GM12878 (cell line): ENCODE measurements around the gene ETF1. TPM values are rescaled to one million over a fixed set of nuclear protein-coding genes. Genes with fewer than 3 reads are reported as not detected.

Source experiments
- ATAC-seq: fragments of 200-7000 bp; cut with Tn5 transposase; 3 replicates; pipeline ENCODE4 v1.9.1; 2020; ENCODE audit warnings: mild to moderate bottlenecking, moderate library complexity
- BruUV-seq: library from RNA; stranded (reverse); fragments of 400-500 nt; replicated peaks from 2 replicates; lab custom pipeline; 2021; lab: Mats Ljungman, UMichigan
- CTCF ChIA-PET: fragments of 300-600 bp; sonication (Branson Sonifier 250); formaldehyde crosslinking; extraction: SDS; loops from one replicate; lab custom pipeline; 2021; ENCODE audit warnings: inconsistent platforms; lab: Yijun Ruan, JAX
- POLR2A ChIA-PET: fragments of 350-600 bp; formaldehyde crosslinking; extraction: SDS; loops from one replicate; lab custom pipeline; 2021; ENCODE audit warnings: inconsistent platforms; lab: Charles Lee
- RAD21 ChIA-PET: fragments of 300-600 bp; sonication (Branson Sonifier 250); formaldehyde crosslinking; loops from one replicate; lab custom pipeline; 2023; ENCODE audit warnings: antibody characterized with exemption; ENCODE audit not compliant: unreplicated experiment; lab: Charles Lee
- SMC1A ChIA-PET: fragments of 300-600 bp; sonication (Branson Sonifier 250); formaldehyde crosslinking; loops from one replicate; lab custom pipeline; 2023; ENCODE audit not compliant: unreplicated experiment, uncharacterized antibody; lab: Charles Lee
- DNase-seq: peaks from one replicate; pipeline ENCODE4 v3.0.0-alpha.2; 2011; ENCODE audit warnings: low read depth, low spot score
- FAIRE-seq: peaks from 3 replicates; lab custom pipeline; 2011; peaks lifted over from hg19 to GRCh38; lab: Jason Lieb, UNC
- H2AFZ ChIP-seq: 2 replicates; pipeline ENCODE4 v1.6.0; 2011; ENCODE audit warnings: low read depth, low read length, control low read depth; ENCODE audit not compliant: control insufficient read depth
- H3K27ac ChIP-seq: 2 replicates; pipeline ENCODE4 v1.5.1; 2011; ENCODE audit warnings: control low read depth; ENCODE audit not compliant: control insufficient read depth, insufficient read depth
- H3K27me3 ChIP-seq, 2 experiments: replicated peaks in 1 of 2; 2 replicates each; pipeline versions ENCODE4 v1.6.0 to v1.6.1; 2011; ENCODE audit warnings: low read length in 1 of 2; ENCODE audit not compliant: control insufficient read depth in 2 of 2, insufficient read depth in 2 of 2
- H3K36me3 ChIP-seq, 2 experiments: 2 replicates each; pipeline ENCODE4 v1.5.1; 2011; ENCODE audit warnings: low read length in 1 of 2; ENCODE audit not compliant: control insufficient read depth in 2 of 2, insufficient read depth in 2 of 2
- H3K4me1 ChIP-seq: 2 replicates; pipeline ENCODE4 v1.6.1; 2011; ENCODE audit warnings: mild to moderate bottlenecking, low read length, moderate library complexity, mixed read lengths; ENCODE audit not compliant: control insufficient read depth, insufficient read depth
- H3K4me2 ChIP-seq: 2 replicates; pipeline ENCODE4 v1.6.0; 2011; ENCODE audit warnings: control low read depth; ENCODE audit not compliant: control insufficient read depth, insufficient read depth
- H3K4me3 ChIP-seq: fragments of 200-600 bp; sonication (generic); 2 replicates; pipeline ENCODE4 v1.5.1; 2016
- H3K79me2 ChIP-seq: 2 replicates; pipeline ENCODE4 v1.6.0; 2011; ENCODE audit warnings: low read length; ENCODE audit not compliant: control insufficient read depth, insufficient read depth
- H3K9ac ChIP-seq: 2 replicates; pipeline ENCODE4 v1.8.0; 2011; ENCODE audit warnings: low read length, control low read depth, mixed read lengths; ENCODE audit not compliant: control insufficient read depth, insufficient read depth
- H3K9me3 ChIP-seq: replicated peaks from 3 replicates; pipeline ENCODE4 v1.5.1; 2011; ENCODE audit warnings: mild to moderate bottlenecking, low read length; ENCODE audit not compliant: control insufficient read depth, insufficient read depth
- H4K20me1 ChIP-seq: 2 replicates; pipeline ENCODE4 v1.6.0; 2011; ENCODE audit not compliant: control insufficient read depth, insufficient read depth
- BRCA1 ChIP-seq: IDR thresholded peaks from 2 replicates; pipeline ENCODE4 v1.6.1; 2011; ENCODE audit warnings: low read depth, low read length, improper control_type of control experiment
- CEBPB ChIP-seq, 2 experiments: fragments of 150-350 bp in 1 of 2; IDR thresholded peaks; 2 replicates each; pipeline ENCODE4 v1.6.1; 2012 to 2014; ENCODE audit warnings: low read depth in 2 of 2, low read length in 2 of 2, borderline replicate concordance in 1 of 2, inconsistent platforms in 1 of 2
- IRF4 ChIP-seq: IDR thresholded peaks from 2 replicates; pipeline ENCODE4 v1.6.1; 2011; ENCODE audit warnings: low read depth, low read length
- JUND ChIP-seq: IDR thresholded peaks from 2 replicates; pipeline ENCODE4 v1.6.1; 2012; ENCODE audit warnings: low read depth, mild to moderate bottlenecking, low read length, improper control_type of control experiment, moderate library complexity
- MYB ChIP-seq: fragments of 150-350 bp; IDR thresholded peaks from 2 replicates; pipeline ENCODE4 v1.6.1; 2014; ENCODE audit warnings: mild to moderate bottlenecking, low read depth, low read length, borderline replicate concordance
- POLR2A ChIP-seq: IDR thresholded peaks from 2 replicates; pipeline ENCODE4 v1.6.1; 2011; ENCODE audit warnings: low read depth, mild to moderate bottlenecking, low read length
- SMARCA5 ChIP-seq: fragments of 450-650 bp; IDR thresholded peaks from 2 replicates; pipeline ENCODE4 v1.6.1; 2017; ENCODE audit warnings: mild to moderate bottlenecking
- SP1 ChIP-seq: IDR thresholded peaks from one replicate; pipeline ENCODE4 v1.6.1; 2011; ENCODE audit warnings: low read depth, low read length
- SPI1 ChIP-seq: IDR thresholded peaks from 2 replicates; pipeline ENCODE4 v1.6.1; 2011; ENCODE audit warnings: low read depth, mild to moderate bottlenecking, low read length, moderate library complexity, borderline replicate concordance; ENCODE audit not compliant: insufficient read depth
- WGBS: methylation state at CpG from one replicate; pipeline ENCODE4 v1.1.6; 2016; ENCODE audit warnings: low lambda C conversion rate; ENCODE audit not compliant: insufficient replicate concordance, insufficient coverage; ENCODE audit errors: missing lambda C conversion rate; 5-methylcytosine and 5-hydroxymethylcytosine counted together
- in situ Hi-C: fragments of 300-500 bp; cut with MboI; formaldehyde crosslinking; loops from 9 replicates; pipeline ENCODE4 v1.14.3; 2018; ENCODE audit warnings: mixed read lengths
- intact Hi-C: fragments of 100-400 bp; cut with micrococcal nuclease; formaldehyde crosslinking; loops from one replicate; pipeline ENCODE4 v1.14.2; 2022; ENCODE audit not compliant: unreplicated experiment
- polyA plus RNA-seq, 11 experiments: library from polyadenylated mRNA; depleted of rRNA in 4 of 11; unstranded in 6 of 11; stranded (reverse) in 5 of 11; fragments of >200 nt; fragmentation: Nextera tagmentation in 4 of 11; fragmentation: Illumina TruSeq in 1 of 11; extraction: Ambion mirVana in 4 of 11; extraction: Trizol in 1 of 11; gene quantifications; 1 replicate in 1 of 11; 2 replicates in 10 of 11; pipeline versions ENCODE4 v1.2.1 to v1.2.3, GENCODE V29; 2011 to 2016; ENCODE audit warnings: inconsistent platforms in 2 of 11, missing spikeins in 2 of 11, low read depth in 1 of 11
- total RNA-seq, 4 experiments: library from RNA; depleted of rRNA in 3 of 4; stranded (reverse); fragments of >200 nt in 3 of 4; fragmentation: Illumina TruSeq in 1 of 4; extraction: Trizol in 1 of 4; gene quantifications; 2 replicates each; pipeline versions ENCODE4 v1.2.1 to v1.2.3, GENCODE V29; 2013 to 2021
- TF ChIP-seq, protein P1 (sequence below): fragments of 450-650 bp; IDR thresholded peaks from 2 replicates; pipeline ENCODE4 v1.6.1; 2018; ENCODE audit warnings: mild to moderate bottlenecking, low read depth, moderate library complexity; ENCODE audit not compliant: partially characterized antibody
- TF ChIP-seq, protein P2 (sequence below): fragments of 450-650 bp; IDR thresholded peaks from 2 replicates; pipeline ENCODE4 v1.6.1; 2016; ENCODE audit warnings: mild to moderate bottlenecking, moderate library complexity, borderline replicate concordance
- TF ChIP-seq, protein P3 (sequence below): fragments of 450-650 bp; IDR thresholded peaks from 2 replicates; pipeline ENCODE4 v1.6.1; 2016; ENCODE audit warnings: mild to moderate bottlenecking
- TF ChIP-seq, protein P4 (sequence below): IDR thresholded peaks from 2 replicates; pipeline ENCODE4 v1.6.1; 2011; ENCODE audit warnings: mild to moderate bottlenecking, low read depth, low read length, moderate library complexity; ENCODE audit not compliant: insufficient replicate concordance

ETF1 gene
- total and polyA plus RNA-seq, 10 of the 15 experiments (the other 5 are each of a cell fraction or from before 2014, with no cell fraction given): 29.8 to 145 (median 108) TPM

DNA sequence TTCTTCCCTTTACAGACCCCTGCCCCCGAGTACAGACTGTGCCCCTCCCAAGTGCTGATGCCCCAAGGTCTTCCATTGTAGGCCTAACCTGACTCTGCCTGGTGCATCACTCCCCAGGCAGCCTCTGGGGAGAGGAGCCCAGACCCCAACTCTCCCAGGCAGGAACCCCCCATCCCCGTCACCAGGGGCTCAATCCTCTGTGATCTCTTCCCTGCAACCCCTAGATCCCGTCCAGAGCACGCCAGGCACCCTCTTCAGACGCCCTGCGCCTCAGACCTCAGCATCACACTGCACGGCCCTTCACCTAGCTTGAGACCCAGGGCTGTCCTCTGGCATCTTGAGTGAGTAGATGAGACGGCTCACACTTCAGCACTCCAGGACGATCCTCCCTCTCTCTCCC, 84.2 kb downstream of the ETF1 start:
- Histone ChIP-seq H2AFZ (peak overlapping the region; percentile 71; the same call in 1 of the 2 replicates), H3K9me3 (no peaks in the 10 kb centered on the region), H3K4me3 (no peak overlapping the region), H3K4me2 (no peak overlapping the region), H3K79me2 (no peaks in the 10 kb centered on the region), H3K9ac (no peak overlapping the region), H4K20me1 (no peaks in the 10 kb centered on the region), H3K27me3 (no peaks in the 10 kb centered on the region; a peak in 1 of 4 replicates), H3K4me1 (peaks cover 14% of the 10 kb centered on the region), H3K36me3 (no peaks in the 10 kb centered on the region), H3K27ac (no peak overlapping the region)
- ChIA-PET CTCF (interaction anchor here (1.5 to 9.2 kb wide), 2 partner anchors 9 to 45 kb away, joined by 8 to 71 read pairs; no protein-coding TSS in a partner anchor), POLR2A (interaction anchor here (1.5 kb wide), 1 partner anchor 85 kb away, joined by 5 read pairs; no protein-coding TSS in a partner anchor), RAD21 (interaction anchor here (1.2 to 1.7 kb wide), 2 partner anchors 10 to 44 kb away, joined by 5 to 7 read pairs; no protein-coding TSS in a partner anchor), SMC1A (interaction anchor here (0.7 kb wide), 1 partner anchor 467 kb away, joined by 3 read pairs; no protein-coding TSS in a partner anchor)
- FAIRE-seq (no peak), ATAC-seq (no peak), DNase-seq (no peak)
- in situ Hi-C loops (no loop called here), intact Hi-C loops (no loop called here)
- 66% methylated on average over 9 of the region's 9 CpGs for WGBS
- no TSS peak for BruUV-seq
- TF ChIP-seq POLR2A: no peak
- TF ChIP-seq JUND: no peak
- TF ChIP-seq SPI1: no peak
- no peak for TF ChIP-seq CEBPB (IDR thresholded peaks at IDR 0.05; ENCODE audit: borderline replicate concordance in 1 of 2, low read depth in 2 of 2, low read length in 2 of 2)
- no peak for TF ChIP-seq BRCA1
- TF ChIP-seq, protein P1, sequence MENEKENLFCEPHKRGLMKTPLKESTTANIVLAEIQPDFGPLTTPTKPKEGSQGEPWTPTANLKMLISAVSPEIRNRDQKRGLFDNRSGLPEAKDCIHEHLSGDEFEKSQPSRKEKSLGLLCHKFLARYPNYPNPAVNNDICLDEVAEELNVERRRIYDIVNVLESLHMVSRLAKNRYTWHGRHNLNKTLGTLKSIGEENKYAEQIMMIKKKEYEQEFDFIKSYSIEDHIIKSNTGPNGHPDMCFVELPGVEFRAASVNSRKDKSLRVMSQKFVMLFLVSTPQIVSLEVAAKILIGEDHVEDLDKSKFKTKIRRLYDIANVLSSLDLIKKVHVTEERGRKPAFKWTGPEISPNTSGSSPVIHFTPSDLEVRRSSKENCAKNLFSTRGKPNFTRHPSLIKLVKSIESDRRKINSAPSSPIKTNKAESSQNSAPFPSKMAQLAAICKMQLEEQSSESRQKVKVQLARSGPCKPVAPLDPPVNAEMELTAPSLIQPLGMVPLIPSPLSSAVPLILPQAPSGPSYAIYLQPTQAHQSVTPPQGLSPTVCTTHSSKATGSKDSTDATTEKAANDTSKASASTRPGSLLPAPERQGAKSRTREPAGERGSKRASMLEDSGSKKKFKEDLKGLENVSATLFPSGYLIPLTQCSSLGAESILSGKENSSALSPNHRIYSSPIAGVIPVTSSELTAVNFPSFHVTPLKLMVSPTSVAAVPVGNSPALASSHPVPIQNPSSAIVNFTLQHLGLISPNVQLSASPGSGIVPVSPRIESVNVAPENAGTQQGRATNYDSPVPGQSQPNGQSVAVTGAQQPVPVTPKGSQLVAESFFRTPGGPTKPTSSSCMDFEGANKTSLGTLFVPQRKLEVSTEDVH: no peak
- TF ChIP-seq, protein P2, sequence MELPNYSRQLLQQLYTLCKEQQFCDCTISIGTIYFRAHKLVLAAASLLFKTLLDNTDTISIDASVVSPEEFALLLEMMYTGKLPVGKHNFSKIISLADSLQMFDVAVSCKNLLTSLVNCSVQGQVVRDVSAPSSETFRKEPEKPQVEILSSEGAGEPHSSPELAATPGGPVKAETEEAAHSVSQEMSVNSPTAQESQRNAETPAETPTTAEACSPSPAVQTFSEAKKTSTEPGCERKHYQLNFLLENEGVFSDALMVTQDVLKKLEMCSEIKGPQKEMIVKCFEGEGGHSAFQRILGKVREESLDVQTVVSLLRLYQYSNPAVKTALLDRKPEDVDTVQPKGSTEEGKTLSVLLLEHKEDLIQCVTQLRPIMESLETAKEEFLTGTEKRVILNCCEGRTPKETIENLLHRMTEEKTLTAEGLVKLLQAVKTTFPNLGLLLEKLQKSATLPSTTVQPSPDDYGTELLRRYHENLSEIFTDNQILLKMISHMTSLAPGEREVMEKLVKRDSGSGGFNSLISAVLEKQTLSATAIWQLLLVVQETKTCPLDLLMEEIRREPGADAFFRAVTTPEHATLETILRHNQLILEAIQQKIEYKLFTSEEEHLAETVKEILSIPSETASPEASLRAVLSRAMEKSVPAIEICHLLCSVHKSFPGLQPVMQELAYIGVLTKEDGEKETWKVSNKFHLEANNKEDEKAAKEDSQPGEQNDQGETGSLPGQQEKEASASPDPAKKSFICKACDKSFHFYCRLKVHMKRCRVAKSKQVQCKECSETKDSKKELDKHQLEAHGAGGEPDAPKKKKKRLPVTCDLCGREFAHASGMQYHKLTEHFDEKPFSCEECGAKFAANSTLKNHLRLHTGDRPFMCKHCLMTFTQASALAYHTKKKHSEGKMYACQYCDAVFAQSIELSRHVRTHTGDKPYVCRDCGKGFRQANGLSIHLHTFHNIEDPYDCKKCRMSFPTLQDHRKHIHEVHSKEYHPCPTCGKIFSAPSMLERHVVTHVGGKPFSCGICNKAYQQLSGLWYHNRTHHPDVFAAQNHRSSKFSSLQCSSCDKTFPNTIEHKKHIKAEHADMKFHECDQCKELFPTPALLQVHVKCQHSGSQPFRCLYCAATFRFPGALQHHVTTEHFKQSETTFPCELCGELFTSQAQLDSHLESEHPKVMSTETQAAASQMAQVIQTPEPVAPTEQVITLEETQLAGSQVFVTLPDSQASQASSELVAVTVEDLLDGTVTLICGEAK: no peak
- no peak for TF ChIP-seq SMARCA5
- TF ChIP-seq MYB: no peak
- TF ChIP-seq, protein P3, sequence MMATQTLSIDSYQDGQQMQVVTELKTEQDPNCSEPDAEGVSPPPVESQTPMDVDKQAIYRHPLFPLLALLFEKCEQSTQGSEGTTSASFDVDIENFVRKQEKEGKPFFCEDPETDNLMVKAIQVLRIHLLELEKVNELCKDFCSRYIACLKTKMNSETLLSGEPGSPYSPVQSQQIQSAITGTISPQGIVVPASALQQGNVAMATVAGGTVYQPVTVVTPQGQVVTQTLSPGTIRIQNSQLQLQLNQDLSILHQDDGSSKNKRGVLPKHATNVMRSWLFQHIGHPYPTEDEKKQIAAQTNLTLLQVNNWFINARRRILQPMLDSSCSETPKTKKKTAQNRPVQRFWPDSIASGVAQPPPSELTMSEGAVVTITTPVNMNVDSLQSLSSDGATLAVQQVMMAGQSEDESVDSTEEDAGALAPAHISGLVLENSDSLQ: no peak
- no peak for TF ChIP-seq IRF4
- TF ChIP-seq, protein P4, sequence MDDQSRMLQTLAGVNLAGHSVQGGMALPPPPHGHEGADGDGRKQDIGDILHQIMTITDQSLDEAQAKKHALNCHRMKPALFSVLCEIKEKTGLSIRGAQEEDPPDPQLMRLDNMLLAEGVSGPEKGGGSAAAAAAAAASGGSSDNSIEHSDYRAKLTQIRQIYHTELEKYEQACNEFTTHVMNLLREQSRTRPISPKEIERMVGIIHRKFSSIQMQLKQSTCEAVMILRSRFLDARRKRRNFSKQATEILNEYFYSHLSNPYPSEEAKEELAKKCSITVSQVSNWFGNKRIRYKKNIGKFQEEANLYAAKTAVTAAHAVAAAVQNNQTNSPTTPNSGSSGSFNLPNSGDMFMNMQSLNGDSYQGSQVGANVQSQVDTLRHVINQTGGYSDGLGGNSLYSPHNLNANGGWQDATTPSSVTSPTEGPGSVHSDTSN: no peak
- TF ChIP-seq SP1: no peak
